A673 (cell line): ENCODE data around the gene PDIK1L.

Experiments used
- CTCF ChIP-seq: fragments of 300-800, 200-600 bp; sonication (generic); conservative IDR thresholded peaks from 2 replicates; pipeline ENCODE4 v1.5.1; 2017; ENCODE audit warnings: low read depth, mild to moderate bottlenecking, antibody characterized with exemption, low read length, moderate library complexity, mixed read lengths
- EZH2 ChIP-seq: fragments of 200-600 bp; sonication (generic); IDR thresholded peaks from 2 replicates; pipeline ENCODE4 v1.6.1; 2017; ENCODE audit warnings: borderline replicate concordance, low read depth, mild to moderate bottlenecking, mixed read lengths, antibody characterized with exemption, low read length; ENCODE audit not compliant: poor library complexity, severe bottlenecking

- no peak for TF ChIP-seq CTCF
- no peak for TF ChIP-seq EZH2
These were observed 41.2 kb upstream of the PDIK1L start for GRCh38 chr1:26070296-26070962.
